DND-41 (cell line): ENCODE measurements around the gene HACD4.

Experiments used
- ATAC-seq: fragments of 200-7000 bp; cut with Tn5 transposase; 3 replicates; pipeline ENCODE4 v1.9.1; 2021; ENCODE audit warnings: low read depth; ENCODE audit not compliant: insufficient read depth
- DNase-seq: peaks from one replicate; pipeline ENCODE4 v3.0.0-alpha.2; 2020
- H2AFZ ChIP-seq: 2 replicates; pipeline ENCODE4 v1.6.0; 2012; ENCODE audit warnings: low read depth, low read length
- H3K27ac ChIP-seq: 2 replicates; pipeline ENCODE4 v1.5.1; 2012; ENCODE audit warnings: low read length, inconsistent platforms
- H3K27me3 ChIP-seq: fragments of 200-600 bp; sonication (generic); 2 replicates; pipeline ENCODE4 v1.6.0; 2012; ENCODE audit warnings: low read length, mild to moderate bottlenecking, inconsistent platforms; ENCODE audit not compliant: insufficient read depth, poor library complexity
- H3K36me3 ChIP-seq: 2 replicates; pipeline ENCODE4 v1.5.1; 2012; ENCODE audit warnings: low read length, inconsistent platforms; ENCODE audit not compliant: insufficient read depth
- H3K4me1 ChIP-seq: 2 replicates; pipeline ENCODE4 v1.5.1; 2012; ENCODE audit warnings: mild to moderate bottlenecking, low read length; ENCODE audit not compliant: insufficient read depth
- H3K4me2 ChIP-seq: 2 replicates; pipeline ENCODE4 v1.6.0; 2012; ENCODE audit warnings: mild to moderate bottlenecking, moderate library complexity, low read length, inconsistent platforms; ENCODE audit not compliant: insufficient read depth
- H3K4me3 ChIP-seq, 2 experiments: fragments of 200-600 bp in 1 of 2; shearing (Covaris generic) in 1 of 2; 2 replicates each; pipeline ENCODE4 v1.5.1; 2012 to 2016; ENCODE audit warnings: inconsistent platforms in 2 of 2, low read length in 2 of 2, mild to moderate bottlenecking in 2 of 2, low read depth in 1 of 2, moderate library complexity in 1 of 2
- H3K79me2 ChIP-seq: 2 replicates; pipeline ENCODE4 v1.6.0; 2012; ENCODE audit warnings: low read length, inconsistent platforms; ENCODE audit not compliant: insufficient read depth
- H3K9ac ChIP-seq: 2 replicates; pipeline ENCODE4 v1.6.0; 2012; ENCODE audit warnings: low read depth, mild to moderate bottlenecking, inconsistent platforms, low read length, moderate library complexity
- H3K9me3 ChIP-seq: 2 replicates; pipeline ENCODE4 v1.5.1; 2012; ENCODE audit warnings: low read length, moderate library complexity, mild to moderate bottlenecking, inconsistent platforms; ENCODE audit not compliant: insufficient read depth, severe bottlenecking
- H4K20me1 ChIP-seq: 2 replicates; pipeline ENCODE4 v1.6.0; 2012; ENCODE audit warnings: low read length; ENCODE audit not compliant: insufficient read depth
- CTCF ChIP-seq: IDR thresholded peaks from 2 replicates; pipeline ENCODE4 v1.5.1; 2012; ENCODE audit warnings: borderline replicate concordance, low read length, moderate library complexity, mild to moderate bottlenecking; ENCODE audit not compliant: poor library complexity, severe bottlenecking; ENCODE audit errors: extremely low read depth
- EZH2 ChIP-seq: IDR thresholded peaks from 3 replicates; pipeline ENCODE4 v1.6.1; 2012; ENCODE audit warnings: borderline replicate concordance, low read depth, mild to moderate bottlenecking, moderate library complexity, low read length, inconsistent platforms; ENCODE audit not compliant: severe bottlenecking

HACD4 gene

GRCh38 chr9:21077781-21078180, 46.3 kb upstream of the HACD4 start, which contains the start of gene IFNB1:
Gene IFNB1 (minus strand): TSS chr9:21077942. CDS start chr9:21077869, 73 bp downstream.
- Histone ChIP-seq H3K27me3 (no peaks in the 10 kb centered on the region), H3K79me2 (no peaks in the 10 kb centered on the region), H3K9ac (no peak within 1 kb of the TSS), H3K4me2 (0 out of 2 replicates have a peak within 1 kb of the TSS, but pooled peaks have one; percentile 12), H3K9me3 (peaks cover 3% of the 10 kb centered on the region), H4K20me1 (no peaks in the 10 kb centered on the region), H3K27ac (peak within 1 kb of the TSS; percentile 72), H3K36me3 (no peaks in the 10 kb centered on the region), H3K4me1 (peaks cover 39% of the 10 kb centered on the region), H3K4me3 (no peak within 1 kb of the TSS), H2AFZ (peak within 1 kb of the TSS; percentile 58)
- ATAC-seq (no peak), DNase-seq (no peak)
- TF ChIP-seq EZH2 (no peak), CTCF (no peak)

GRCh38 chr9:21075484-21075883, 44.0 kb upstream of the HACD4 start:
- H3K4me3 ChIP-seq: no peak overlapping the region
- H3K4me2 ChIP-seq: no peak overlapping the region
- no peak overlapping the region for H3K27ac ChIP-seq
- H3K4me1 ChIP-seq: peaks cover 16% of the 10 kb centered on the region
- DNase-seq (no peak), ATAC-seq (no peak)
- H3K9ac ChIP-seq: no peak overlapping the region
- H2AFZ ChIP-seq: no peak overlapping the region
- no peaks in the 10 kb centered on the region for H3K36me3 ChIP-seq
- no peak for TF ChIP-seq EZH2
- no peaks in the 10 kb centered on the region for H4K20me1 ChIP-seq
- H3K27me3 ChIP-seq: no peaks in the 10 kb centered on the region
- H3K79me2 ChIP-seq: no peaks in the 10 kb centered on the region
- peaks cover 3% of the 10 kb centered on the region for H3K9me3 ChIP-seq

- H3K27ac ChIP-seq: no peak overlapping the region
- H3K4me3 ChIP-seq: no peak overlapping the region
- no peak for ATAC-seq
- H4K20me1 ChIP-seq: no peaks in the 10 kb centered on the region
- H2AFZ ChIP-seq: no peak overlapping the region
- TF ChIP-seq CTCF: no peak
- no peak overlapping the region for H3K9ac ChIP-seq
- H3K79me2 ChIP-seq: no peaks in the 10 kb centered on the region
- H3K9me3 ChIP-seq: no peaks in the 10 kb centered on the region
- no peak for DNase-seq
- no peaks in the 10 kb centered on the region for H3K36me3 ChIP-seq
- no peak overlapping the region for H3K4me2 ChIP-seq
- H3K4me1 ChIP-seq: peaks cover 11% of the 10 kb centered on the region; the same call in 1 of the 2 replicates
- no peaks in the 10 kb centered on the region for H3K27me3 ChIP-seq
These were observed 39.5 kb upstream of the HACD4 start for GRCh38 chr9:21070906-21071305.

GRCh38 chr9:21070171-21070571, 38.7 kb upstream of the HACD4 start:
- no peak for ATAC-seq
- peaks cover 11% of the 10 kb centered on the region; the same call in 1 of the 2 replicates for H3K4me1 ChIP-seq
- no peak overlapping the region for H2AFZ ChIP-seq
- no peak overlapping the region for H3K4me3 ChIP-seq
- no peaks in the 10 kb centered on the region for H3K27me3 ChIP-seq
- DNase-seq: no peak
- no peak overlapping the region for H3K4me2 ChIP-seq
- no peak overlapping the region for H3K27ac ChIP-seq
- H3K36me3 ChIP-seq: no peaks in the 10 kb centered on the region
- no peak overlapping the region for H3K9ac ChIP-seq
- H3K9me3 ChIP-seq: no peaks in the 10 kb centered on the region
- H3K79me2 ChIP-seq: no peaks in the 10 kb centered on the region
- TF ChIP-seq EZH2: no peak
- no peak for TF ChIP-seq CTCF
- H4K20me1 ChIP-seq: no peaks in the 10 kb centered on the region
